GM12873 (cell line): ENCODE data around the gene CARHSP1.

Source experiments
- CTCF ChIP-seq: IDR thresholded peaks from 2 replicates; pipeline ENCODE4 v1.5.1; 2012; ENCODE audit warnings: low read depth, mild to moderate bottlenecking, moderate library complexity, low read length, control low read depth; ENCODE audit not compliant: insufficient read depth; ENCODE audit errors: missing control alignments

CARHSP1 gene

DNA sequence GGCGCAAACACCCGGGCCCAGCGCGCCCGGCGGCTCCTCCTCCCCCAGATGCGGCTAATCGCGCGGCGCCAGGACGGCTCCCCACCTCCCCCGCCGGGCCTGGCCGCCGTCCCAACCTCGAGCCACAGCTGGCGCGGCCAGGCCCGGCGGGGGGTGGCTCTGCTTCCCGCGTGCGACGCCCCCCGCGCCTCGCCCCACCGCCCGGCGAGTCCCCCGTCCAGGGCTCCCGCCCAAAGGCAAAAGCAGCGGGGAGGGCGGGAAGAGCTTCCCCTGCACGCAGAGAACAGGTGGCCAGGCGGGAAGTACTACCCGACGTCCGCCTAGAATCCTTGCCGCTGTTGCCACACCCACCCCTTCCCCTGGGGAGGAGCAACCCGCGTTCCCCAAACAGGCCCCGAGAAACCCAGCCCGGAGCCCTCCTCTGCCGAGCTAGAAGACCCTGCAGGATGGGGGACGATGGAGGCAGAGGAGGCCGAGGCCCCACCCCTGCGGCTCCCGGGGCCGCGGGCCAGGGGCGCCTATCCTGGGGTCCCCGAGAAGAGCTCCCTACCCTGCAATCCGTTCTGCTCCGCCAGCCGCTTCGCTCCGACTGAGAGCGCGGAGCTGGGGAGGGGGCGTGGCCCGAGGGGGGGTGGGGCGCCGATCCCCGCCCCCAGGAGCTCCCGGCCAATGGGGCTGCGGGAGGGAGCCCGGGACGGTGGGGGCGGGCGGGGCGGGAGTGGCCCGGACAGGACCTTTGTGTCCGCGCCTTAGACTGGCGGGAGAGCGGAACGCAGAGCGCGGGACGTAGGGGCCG, at the start of gene CARHSP1:
TSS of gene CARHSP1 (minus strand) at position 591 of the 796 bp plus-strand sequence. CDS start 9,678 bp downstream, outside the sequence.
- TF ChIP-seq CTCF = no peak

- no peak for TF ChIP-seq CTCF
Observed at GRCh38 chr16:8916541-8917225, 47.9 kb upstream of the CARHSP1 start.

DNA sequence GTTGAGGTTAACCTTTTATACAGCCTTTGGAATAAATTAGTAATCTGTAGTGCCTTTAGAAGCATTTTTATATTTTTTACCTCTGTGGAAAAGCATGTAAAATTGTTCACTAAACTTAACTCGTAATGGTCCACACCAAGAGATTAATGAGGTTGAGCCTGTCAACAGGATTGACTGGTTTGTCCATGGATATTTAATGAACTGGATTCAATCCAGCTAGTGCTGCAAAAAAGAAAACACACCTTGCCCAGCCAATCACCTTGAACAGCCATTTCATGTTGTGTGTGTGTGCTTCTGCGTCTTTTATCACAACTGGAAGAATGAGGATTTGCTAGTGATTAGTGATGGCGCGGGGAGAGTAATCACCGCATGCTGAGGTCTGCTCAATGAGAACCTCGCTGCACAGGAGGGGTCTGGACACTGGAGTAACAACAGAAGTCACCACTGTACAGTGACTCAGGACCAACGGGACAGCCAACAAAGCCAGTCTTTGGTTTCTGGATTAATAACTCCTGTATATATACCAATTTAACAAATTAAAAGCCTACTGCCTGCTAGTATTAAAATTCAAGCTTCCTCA, 47.0 kb upstream of the CARHSP1 start:
- TF ChIP-seq CTCF = no peak

- no peak for TF ChIP-seq CTCF
Observed at GRCh38 chr16:8914098-8914497, 45.3 kb upstream of the CARHSP1 start.

- TF ChIP-seq CTCF = no peak
Observed at GRCh38 chr16:8912793-8913192, 44.0 kb upstream of the CARHSP1 start.

GRCh38 chr16:8910811-8911210, 42.0 kb upstream of the CARHSP1 start:
- TF ChIP-seq CTCF = no peak

DNA sequence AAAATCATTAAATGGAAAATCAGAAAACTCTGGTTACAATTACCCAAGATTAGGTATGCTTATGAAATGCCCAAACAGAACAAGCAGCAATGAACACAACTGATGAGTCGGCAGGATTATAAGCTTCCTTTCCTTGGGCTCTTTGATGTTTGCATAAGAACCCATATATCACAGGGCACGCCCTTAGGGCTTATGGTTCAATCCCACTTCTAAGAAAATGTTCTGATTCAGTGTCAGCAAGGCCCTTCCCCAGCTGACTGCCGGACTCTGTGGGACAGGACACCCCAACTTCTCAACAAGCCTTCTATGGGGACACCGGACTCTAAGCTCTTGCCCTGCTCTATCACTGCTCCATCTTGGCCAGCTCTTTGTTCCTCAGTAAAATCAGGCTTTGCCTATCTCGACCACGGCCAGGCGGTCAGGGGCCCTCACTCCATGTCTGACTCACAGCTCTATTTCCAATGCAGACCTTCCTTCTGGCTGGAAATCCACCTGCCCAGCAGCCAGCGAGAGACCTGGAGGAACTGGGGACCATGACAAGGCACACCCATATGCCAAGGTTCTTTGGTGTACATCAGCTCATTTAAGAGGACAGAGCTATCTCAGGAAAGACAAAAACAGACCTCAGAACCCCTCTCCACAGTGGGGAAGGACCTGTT, 40.1 kb upstream of the CARHSP1 start:
- TF ChIP-seq CTCF = no peak
